Mucosa of gallbladder (tissue), 1 donor: ENCODE results near the gene SRCAP. TPM values are rescaled to one million over a fixed set of nuclear protein-coding genes. Genes with fewer than 3 reads are reported as not detected.

Source experiments
- DNase-seq: peaks from one replicate; pipeline ENCODE4 v3.0.0-alpha.2; 2020; ENCODE audit warnings: low spot score
- total RNA-seq: library from RNA; stranded (reverse); gene quantifications from one replicate; pipeline ENCODE4 v1.2.1, GENCODE V29; 2021
- donor health status: DM: no; HTN: no; CAD: no.

Gene SRCAP
- total RNA-seq: 89.5 TPM

DNA sequence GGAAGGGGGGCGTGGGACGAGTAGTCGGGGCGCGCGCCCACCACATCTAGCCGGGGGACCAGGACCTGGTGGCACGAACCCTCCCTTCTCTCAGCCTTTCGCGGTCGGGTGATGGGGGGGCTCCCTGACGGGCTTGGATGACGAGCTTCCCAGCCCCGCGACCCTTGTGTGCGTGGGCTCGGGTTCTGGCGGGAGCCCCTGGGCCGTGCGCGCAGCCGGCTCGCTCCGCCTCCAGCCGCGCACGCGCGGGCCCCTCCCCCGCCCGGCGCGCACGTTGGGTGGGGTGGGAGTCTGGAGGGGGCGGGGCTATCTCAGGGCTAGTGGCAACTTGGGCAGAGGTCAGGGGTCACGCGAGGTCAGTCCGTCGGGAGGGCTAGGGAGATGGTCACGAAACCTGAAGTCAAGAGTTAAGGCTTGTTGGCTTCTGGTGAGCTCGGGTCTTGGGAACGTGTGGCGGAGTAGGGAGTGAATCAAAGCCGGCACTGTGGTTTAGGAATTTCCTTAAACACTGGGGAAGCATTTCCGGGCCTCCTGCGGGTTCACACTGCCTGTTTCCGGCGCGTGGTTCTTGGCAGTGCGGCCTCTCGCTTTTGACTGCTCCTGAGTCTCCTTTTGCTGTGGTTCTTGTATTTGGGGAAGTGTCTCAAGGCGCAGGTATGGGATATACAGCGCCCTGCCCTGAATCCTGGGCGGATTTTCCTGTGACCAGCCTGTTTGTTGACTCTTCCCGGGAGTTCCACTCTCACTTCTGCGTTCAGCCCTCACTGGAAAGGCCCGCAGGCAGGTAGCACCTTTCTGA lies at the start of gene SRCAP:
TSS of gene SRCAP (plus strand) at position 356 of the 799 bp plus-strand sequence. CDS start 1,654 bp downstream, outside the sequence.
- peak; percentile 83 for DNase-seq

DNA sequence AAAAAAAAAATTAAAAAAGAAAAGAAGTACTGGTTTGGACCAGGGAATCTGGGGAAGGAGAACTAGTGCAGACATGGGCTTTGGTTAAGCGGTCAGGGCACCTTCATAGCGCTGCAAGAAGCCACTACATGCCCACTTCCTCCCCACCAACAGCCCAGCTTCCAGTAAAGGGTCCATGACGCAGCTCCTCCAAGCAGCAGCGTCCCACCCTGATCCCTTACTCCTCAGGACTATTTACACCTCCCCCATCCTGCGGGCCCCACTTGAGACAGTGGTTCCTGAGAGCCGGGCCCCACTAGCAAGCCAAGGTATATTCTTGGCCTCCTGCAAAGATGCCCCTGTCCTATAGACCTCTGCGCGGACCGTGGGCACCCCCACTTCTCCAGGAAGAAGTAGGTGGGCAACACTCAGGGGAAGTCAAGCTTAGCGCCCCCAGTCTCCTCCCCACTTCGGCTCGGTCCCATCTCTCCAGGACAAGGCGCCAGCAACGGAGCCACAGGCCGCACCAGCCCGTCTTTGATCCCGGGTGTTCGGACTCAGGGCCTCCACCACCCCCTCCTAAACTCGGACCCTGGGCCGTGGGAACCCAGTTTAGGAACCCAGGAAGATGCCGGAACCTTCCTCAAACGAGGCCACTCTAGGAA lies 49.1 kb upstream of the SRCAP start:
- no peak for DNase-seq

DNA sequence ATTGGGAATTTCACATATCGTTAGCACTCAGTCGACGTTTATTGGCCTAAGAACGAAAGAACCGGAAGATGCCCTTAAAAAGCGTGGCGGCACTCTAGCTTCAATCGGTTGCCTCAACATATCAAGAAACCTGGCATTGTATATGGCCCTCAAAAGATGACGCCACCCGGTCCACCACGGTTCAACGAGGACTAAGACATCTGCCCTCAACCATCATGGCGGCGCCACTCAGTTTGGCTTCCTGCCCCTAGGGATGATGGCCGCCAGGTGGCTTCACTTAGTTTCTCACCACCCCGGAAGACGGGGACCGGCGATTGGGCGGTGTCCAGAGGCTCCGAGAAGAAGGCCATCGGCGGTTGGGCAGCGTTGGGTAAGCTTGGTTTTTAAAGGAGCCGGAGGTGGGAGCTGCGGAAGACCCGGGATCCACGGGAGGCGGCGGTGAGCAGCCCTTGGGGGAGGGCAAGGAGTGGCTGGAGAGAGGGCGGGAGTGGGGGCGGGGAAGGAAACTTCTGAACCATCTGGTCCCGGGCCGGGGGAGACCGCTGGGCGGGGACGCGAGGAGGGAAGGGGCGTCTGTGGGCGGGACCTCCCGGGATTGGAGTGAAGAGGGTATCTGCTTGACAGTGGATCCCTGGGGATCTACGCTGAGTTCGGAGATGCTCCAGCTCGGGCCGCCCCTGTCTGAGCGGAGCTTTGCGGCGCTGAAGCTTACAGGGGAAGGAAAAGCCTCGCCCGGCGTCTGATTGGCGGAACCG lies 48.4 kb upstream of the SRCAP start, which contains the start of gene PRR14:
TSS of gene PRR14 (plus strand) at position 592 of the 755 bp plus-strand sequence. CDS start 686 bp downstream, outside the sequence.
- DNase-seq: peak; percentile 99

DNA sequence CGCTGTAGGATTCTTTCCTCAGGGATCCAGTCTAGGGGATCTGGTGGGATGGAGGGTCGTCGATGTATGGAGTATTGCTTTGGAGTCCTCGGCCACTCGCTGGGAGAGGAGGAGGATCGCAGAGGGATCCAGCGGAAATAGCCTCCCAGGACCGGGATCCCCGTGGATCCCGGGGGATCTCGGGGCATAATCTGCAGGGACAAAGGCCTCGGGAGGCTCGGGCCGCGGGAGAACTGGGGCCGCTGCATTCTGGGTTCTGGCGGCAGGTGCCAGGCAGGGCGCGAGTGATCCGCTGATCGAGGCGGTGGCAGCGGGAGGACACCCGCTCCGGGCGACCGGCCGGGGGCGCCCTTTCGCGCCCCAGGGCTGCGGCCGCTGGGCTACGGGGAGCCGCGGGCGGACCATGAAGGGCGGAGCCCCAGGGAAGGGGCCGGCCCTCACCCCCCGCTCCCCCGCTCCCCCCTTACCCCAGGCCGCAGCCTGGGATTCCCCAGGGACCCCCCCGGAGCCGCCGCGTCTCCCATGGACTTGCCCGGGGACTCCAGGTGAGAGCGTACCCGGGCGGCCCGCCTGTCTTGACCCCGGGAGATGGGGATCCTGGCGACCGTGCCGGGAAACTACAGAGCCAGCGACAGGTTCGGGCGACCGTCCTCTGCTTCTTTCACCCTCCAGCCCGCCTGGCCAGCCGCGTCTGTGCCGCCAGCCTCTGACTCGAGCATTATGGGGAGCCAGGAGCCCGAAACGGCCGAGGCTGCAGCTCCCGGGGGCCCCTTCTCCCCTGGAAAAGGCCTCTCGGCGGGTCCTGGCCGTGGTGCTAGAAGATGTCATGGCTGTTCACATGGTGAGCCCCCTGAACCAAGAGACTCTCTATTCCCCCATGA lies 47.6 kb upstream of the SRCAP start:
- peak; percentile 50 for DNase-seq

DNA sequence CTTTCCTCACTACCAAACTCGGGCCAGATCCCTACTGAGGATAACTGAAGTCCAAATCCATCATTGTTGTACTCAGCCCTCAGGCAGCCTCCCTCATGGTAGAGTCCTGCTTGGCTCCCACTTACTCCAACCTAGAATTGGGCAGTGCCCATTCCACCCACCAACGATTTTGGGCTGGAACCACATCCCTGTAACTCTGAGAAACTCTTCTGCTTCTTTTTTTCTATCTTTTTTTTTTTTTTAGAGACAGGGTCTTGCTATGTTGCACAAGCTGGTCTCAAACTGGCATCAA lies 47.0 kb upstream of the SRCAP start:
- no peak for DNase-seq

DNA sequence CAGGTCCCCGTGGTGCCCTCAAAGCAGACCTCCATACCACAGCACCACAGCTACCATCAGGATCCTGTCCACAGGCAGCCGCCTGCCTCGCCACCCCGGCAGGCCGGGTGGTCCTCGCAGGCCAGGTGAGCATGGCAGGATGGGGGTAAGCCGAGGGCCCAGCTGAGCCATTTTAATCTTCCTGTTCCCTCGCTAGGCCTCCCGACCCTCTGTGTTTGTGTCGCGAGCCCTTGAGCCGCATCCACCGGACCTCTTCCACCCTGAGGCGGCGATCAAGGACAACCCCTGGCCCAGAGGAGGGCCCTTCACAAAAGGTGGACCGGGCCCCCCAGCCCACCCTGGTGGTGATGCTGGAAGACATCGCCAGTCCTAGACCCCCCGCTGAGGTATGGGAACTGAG lies 46.3 kb upstream of the SRCAP start:
- no peak for DNase-seq

DNA sequence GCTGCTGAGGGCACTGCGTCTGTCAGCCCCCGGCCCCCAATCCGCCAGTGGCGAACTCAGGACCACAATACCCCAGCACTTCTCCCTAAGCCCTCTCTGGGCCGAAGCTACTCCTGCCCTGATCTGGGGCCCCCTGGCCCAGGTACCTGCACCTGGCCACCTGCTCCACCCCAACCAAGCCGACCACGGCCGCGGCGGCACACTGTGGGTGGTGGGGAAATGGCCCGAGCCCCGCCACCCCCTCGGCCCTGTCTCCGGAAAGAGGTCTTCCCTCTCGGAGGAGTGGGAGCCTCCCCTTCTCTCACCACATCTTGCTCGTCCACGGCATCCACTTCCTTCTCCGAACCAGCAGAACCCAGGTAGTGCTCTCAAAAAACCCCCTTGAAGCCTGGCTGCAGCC lies 44.1 kb upstream of the SRCAP start:
- no peak for DNase-seq

DNA sequence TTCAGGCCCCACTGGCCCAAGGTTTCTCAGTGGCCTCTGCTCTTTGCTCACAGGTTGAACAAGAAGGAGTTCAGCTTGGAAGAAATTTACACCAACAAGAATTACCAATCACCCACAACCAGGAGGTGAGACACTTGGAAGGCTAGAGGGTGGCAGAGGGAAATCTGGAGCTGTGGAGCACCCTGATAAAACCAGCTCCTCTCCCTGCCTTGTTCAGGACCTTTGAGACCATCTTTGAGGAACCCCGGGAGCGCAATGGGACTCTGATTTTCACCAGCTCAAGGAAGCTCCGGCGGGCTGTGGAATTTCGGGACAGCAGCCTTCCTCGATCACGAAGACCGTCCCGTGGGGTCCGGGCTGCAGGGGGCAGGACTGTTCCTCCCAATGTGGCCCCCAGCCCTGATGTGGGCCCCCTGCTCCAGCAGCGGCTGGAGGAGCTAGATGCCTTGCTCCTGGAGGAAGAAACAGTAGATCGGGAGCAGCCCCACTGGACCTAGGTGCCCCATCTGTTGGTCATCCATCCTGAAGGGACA lies 43.1 kb upstream of the SRCAP start:
- no peak for DNase-seq

DNA sequence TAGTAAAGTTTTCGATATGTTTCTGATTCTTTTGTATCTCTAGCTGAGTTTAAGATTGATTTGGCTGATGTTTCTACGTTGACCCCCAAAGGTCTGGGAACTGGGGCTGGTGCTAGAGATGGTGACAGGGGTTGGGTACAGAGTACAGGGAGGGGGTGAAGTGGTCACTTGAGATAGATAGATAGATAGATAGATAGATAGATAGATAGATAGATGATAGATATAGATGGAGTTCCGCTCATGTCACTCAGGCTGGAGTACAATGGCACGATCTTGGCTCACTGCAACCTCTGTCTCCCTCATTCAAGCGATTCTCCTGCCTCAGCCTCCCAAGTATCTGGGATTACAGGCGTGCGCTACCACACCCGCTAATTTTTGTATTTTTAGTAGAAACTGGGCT lies 42.6 kb upstream of the SRCAP start:
- DNase-seq: no peak

DNA sequence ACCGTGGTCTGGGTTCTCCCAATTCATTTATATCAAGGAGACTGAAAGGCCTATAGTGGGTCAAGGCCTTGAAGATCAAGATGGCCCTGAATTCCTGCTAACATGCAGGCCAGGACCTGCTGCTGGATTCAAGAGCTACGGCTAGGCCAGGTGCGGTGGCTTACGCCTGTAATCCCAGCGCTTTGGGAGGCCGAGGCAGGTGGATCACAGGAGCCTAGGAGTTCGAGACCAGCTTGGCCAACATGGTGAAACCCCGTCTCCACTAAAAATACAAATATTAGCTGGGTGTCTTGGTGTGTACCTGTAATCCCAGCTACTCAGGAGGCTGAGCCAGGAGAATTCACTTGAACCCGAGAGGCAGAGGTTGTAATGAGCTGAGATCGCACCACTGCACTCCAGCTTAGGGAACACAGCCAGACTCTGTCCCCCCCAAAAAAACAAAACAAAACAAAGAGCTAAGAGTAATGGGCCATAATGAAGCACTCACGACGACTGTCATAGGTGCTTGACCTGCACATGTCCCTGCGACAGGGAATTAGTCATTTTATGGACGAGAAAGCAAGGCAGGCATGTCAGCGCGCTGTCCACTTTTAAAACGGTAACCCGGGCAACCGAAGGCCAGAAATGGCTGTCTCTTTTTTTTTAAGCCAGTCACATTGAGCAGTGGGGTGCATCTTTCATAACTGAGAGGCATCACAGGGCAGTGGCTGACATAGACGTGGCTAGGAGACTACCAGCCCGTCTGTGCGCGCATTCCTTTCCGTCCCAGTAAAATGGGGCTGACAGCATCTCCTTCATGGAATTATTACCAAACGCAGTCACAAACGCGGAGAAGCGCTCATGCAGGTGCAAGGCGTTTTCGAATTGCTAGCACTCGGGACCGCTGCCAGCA lies 41.8 kb upstream of the SRCAP start:
- DNase-seq: no peak

DNA sequence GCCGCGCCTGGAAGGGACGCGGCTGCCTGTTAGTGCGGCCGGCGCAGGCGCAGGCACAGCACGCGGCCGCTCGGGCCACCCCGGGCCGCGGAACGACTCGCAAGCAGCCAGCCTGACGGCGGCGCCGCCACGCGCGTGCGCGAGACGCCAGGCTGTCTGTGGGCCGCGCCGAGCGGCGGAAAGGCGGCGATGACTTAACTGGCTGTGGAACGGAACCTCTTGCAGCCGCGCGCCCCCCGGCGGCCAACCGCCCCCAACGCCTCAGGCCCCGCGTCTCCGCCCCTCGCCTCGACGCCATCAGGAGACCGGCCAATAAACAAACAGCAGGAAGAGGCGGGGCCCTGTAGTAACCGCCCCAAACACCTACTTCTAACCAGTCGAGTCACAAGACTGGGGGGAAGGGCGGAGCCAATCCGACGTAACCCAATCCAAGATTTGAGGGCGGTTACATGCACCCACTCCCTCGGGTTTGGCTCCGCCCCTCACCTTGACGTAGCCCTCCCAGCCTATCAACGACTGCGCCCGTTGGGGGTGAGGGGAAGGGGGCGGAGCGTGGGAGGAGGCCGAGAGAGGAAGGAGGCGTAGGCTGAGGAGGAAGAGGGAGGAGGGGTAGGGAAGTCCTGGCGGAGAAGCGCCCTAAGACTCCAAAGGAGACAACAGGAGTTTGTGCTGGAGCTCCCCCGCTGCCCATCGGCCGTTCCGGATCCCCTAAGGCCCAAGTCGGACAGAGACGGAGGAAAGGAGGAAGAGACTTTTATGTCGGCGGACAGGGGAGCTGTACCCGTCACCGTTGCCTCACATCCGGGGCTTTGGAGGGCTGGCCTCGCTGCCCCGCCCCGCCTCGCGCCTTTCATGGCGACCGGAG lies 40.9 kb upstream of the SRCAP start, which contains the start of gene FBRS:
TSS of gene FBRS (plus strand) at position 566 of the 865 bp plus-strand sequence. CDS start 1,088 bp downstream, outside the sequence.
- DNase-seq: peak; percentile 100

DNA sequence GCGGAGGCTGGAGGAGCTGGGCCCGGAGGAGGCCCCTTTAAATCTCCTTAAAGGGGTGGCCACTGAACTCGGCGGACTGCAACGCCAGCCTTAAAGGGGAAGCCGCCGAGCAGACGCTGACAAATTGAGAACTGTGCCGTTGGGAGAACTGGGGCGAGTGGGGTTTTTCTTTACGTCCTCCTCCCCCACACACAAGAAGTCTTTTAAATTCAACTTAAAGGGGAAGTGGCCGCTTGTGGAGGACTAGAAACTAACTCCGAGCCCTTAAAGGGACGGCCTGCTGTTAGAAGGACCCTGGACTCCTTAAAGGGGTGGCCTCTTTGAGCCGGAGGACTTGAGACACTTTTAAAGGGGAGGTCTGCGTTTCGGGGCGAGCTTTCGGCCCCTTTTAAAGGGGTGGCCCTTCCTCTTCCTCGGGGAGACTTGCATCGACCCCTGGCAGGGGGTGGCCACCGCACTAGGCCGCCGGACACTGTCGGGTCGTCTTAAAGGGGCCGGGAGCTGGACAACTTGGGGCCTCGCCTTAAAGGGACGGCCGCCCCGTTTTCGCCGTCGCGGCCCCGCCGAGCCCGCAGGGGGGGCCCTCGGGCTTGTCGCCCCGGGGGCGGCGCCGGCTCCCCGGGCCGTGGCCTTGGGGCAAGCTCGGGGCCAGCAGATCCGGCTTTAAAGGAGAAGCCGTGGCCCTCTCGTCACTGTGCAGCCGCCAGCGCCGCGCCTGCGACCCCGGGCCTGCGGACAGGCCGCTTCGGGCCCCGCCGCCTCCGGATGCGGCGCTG lies 40.1 kb upstream of the SRCAP start:
- peak; percentile 32 for DNase-seq

DNA sequence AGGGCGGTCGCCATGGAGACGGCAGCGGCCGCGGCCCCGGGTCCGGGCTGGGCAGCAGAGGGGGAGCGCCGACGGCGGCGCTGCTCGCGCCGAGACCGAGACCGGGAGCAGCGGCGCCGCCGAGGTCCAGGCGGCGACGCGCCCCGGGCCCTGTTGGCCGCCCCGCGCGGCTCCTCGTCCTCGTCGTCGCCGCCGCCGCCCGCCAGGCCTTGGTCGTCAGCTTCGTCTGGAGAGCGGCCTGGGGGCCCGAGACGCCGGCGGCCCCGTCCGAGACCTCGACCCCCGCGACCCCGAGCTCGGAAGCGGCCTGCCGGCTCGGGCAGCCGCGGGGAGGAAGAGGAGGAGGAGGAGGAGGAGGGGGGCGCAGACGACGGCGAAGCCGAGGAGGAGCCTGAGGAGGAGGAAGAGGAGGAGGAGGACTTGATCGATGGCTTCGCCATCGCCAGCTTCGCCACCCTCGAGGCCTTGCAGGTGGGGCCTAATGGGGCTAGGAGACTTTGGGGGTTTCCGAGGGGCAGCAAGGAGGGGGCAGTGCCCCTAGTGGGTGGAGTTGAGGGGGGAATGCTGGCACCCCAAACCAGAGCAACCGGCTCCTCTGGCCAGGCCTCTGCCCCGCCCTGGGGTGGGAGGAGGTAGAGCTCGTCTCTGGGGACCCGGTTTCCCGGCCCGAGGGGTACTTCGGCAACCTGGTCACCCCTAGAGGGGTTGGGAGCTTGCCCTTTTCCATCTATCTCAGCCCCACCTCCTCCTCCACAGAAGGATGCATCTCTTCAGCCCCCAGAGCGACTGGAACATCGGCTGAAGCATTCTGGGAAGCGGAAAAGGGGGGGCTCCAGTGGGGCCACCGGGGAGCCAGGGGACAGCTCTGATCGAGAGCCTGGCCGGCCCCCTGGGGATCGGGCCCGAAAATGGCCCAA lies 39.2 kb upstream of the SRCAP start:
- no peak for DNase-seq

DNA sequence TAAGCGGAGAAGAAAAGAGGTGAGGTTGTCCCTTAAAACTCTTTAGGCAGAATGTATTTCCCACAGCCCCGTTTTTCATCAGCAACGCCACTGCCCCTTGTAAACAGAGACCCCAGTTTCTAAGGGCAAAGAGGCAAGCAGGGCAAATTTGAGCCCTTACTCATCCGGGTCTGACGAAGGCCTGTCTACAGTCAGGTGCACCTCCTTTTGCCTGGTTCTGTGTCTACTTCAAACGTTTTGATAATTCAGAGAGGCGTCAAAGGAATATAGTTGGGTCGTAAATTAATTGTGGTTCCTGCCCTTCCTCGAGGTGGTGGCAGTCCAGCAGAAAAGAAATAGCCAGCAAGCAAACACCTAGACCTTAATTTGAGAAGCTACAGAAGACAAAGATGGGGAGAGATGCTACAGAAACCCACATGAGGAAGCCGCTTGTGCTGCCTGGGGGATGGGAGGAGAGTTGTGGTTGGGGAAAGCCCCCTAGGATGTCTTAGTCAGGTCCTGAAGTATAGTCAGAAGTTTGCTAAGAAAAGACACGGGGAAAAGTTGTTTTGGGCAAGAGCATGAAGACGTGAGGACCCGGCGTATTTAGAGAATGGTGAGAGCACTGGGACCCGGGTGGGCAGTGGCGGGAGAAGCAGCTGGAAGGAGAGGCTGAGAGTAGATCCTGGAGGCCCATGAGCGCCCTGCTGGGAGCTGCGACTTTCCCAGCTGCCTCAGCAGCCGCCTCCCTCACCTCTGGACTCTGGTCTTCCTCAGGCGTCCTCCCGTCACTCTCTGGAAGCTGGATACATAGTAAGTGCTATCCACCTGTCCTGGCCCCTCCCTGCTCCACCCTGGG lies 38.3 kb upstream of the SRCAP start:
- DNase-seq: no peak

DNA sequence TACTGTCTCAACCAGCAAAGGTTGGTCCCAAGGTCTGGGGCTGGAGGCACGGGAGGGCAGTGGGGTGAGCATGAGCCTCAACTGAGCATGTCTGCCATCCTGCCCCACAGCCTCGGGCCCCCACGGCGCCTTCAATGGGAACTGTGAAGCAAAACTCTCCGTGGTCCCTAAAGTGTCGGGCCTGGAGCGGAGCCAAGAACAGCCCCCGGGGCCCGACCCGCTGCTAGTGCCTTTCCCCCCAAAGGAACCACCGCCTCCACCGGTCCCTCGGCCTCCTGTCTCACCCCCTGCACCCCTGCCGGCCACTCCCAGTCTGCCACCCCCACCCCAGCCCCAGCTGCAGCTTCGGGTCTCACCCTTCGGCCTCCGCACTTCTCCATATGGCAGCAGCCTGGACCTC lies 36.5 kb upstream of the SRCAP start:
- DNase-seq: no peak

DNA sequence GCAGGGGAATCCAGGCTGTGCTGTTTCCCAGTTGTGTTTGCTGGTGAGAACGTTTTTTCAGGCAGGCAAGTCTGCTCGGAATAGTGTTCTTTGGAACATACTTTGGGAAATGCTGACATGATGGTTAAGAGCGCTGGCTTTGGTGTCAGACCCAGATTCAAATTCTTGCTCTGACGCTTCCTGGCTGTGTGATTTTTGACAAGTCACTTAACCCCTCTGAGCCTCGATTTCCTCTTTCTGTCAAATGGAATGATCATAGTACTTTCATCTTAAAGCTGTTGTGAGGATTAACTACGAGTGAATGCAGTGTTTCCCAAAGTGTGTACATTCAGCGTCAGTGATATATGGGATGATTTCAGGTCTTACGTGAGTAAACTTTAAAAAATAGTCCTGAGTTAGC lies 35.9 kb upstream of the SRCAP start:
- no peak for DNase-seq
